SK-N-SH (cell line): ENCODE measurements around the gene MFSD2B. TPM values are rescaled to one million over a fixed set of nuclear protein-coding genes. Genes with fewer than 3 reads are reported as not detected.

ENCODE experiments used
- CTCF ChIA-PET: fragments of 300-600, 350-600 bp; formaldehyde crosslinking; extraction: SDS; loops from one replicate; lab custom pipeline; 2021; lab: Yijun Ruan, JAX
- POLR2A ChIA-PET: fragments of 350-600 bp; sonication (Branson Sonifier 250); formaldehyde crosslinking; extraction: SDS; loops from one replicate; lab custom pipeline; 2020; ENCODE audit warnings: antibody characterized with exemption, inconsistent platforms; lab: Yijun Ruan, JAX
- DNase-seq: peaks from one replicate; pipeline ENCODE4 v3.0.0; 2012
- H2AFZ ChIP-seq: fragments of 200-600 bp; sonication (generic); 2 replicates; pipeline ENCODE4 v1.8.1; 2016; ENCODE audit warnings: antibody characterized with exemption, mild to moderate bottlenecking, low read depth
- H3F3A ChIP-seq: fragments of 200-600 bp; sonication (generic); replicated peaks from 2 replicates; pipeline ENCODE3; 2016; ENCODE audit warnings: antibody characterized with exemption, mild to moderate bottlenecking; ENCODE audit not compliant: insufficient read depth
- H3K27ac ChIP-seq, 2 experiments: fragments of 200-500 bp in 1 of 2; fragments of 200-600 bp in 1 of 2; sonication (Bioruptor generic) in 1 of 2; sonication (generic), shearing (Covaris generic) in 1 of 2; 2 replicates each; pipeline versions ENCODE4 v1.5.1 to v1.6.1; 2014 to 2016; ENCODE audit warnings: low read depth in 2 of 2, inconsistent platforms in 1 of 2, low read length in 1 of 2, mild to moderate bottlenecking in 1 of 2, mixed read lengths in 1 of 2
- H3K27me3 ChIP-seq: fragments of 200-600 bp; sonication (generic), shearing (Covaris generic); 2 replicates; pipeline ENCODE4 v1.6.1; 2016; ENCODE audit warnings: mixed run types; ENCODE audit not compliant: insufficient read depth
- H3K36me3 ChIP-seq, 2 experiments: fragments of 200-500 bp in 1 of 2; fragments of 200-600 bp in 1 of 2; sonication (Bioruptor generic) in 1 of 2; sonication (generic) in 1 of 2; replicated peaks in 1 of 2; 2 replicates each; pipeline versions ENCODE3 to v1.5.1; 2014 to 2016; ENCODE audit warnings: low read length in 1 of 2, mild to moderate bottlenecking in 1 of 2; ENCODE audit not compliant: insufficient read depth in 2 of 2, control insufficient read depth in 1 of 2
- H3K4me1 ChIP-seq, 2 experiments: fragments of 200-500 bp in 1 of 2; fragments of 200-600 bp in 1 of 2; sonication (Bioruptor generic) in 1 of 2; sonication (generic), shearing (Covaris generic) in 1 of 2; 2 replicates each; pipeline versions ENCODE4 v1.5.1 to v1.6.1; 2014 to 2016; ENCODE audit warnings: low read depth in 1 of 2, low read length in 1 of 2, mixed run types in 1 of 2; ENCODE audit not compliant: insufficient read depth in 2 of 2, control insufficient read depth in 1 of 2
- H3K4me2 ChIP-seq: fragments of 200-600 bp; sonication (generic), shearing (Covaris generic); 2 replicates; pipeline ENCODE4 v1.6.1; 2017; ENCODE audit warnings: mixed run types
- H3K4me3 ChIP-seq, 2 experiments: fragments of 200-500 bp in 1 of 2; fragments of 200-600 bp in 1 of 2; sonication (Bioruptor generic) in 1 of 2; sonication (generic), shearing (Covaris generic) in 1 of 2; 2 replicates each; pipeline versions ENCODE4 v1.5.1 to v1.8.1; 2014 to 2016; ENCODE audit warnings: low read depth in 2 of 2, inconsistent platforms in 1 of 2, low read length in 1 of 2, mild to moderate bottlenecking in 1 of 2, mixed read lengths in 1 of 2, moderate library complexity in 1 of 2
- H3K79me2 ChIP-seq: fragments of 200-600 bp; sonication (generic); 2 replicates; pipeline ENCODE4 v1.8.1; 2017; ENCODE audit warnings: mild to moderate bottlenecking; ENCODE audit not compliant: insufficient read depth
- H3K9ac ChIP-seq: fragments of 200-600 bp; sonication (generic); 2 replicates; pipeline ENCODE4 v1.6.1; 2017; ENCODE audit warnings: mixed run types
- H3K9me2 ChIP-seq: fragments of 200-600 bp; sonication (generic); 2 replicates; pipeline ENCODE4 v1.6.1; 2017; ENCODE audit warnings: mixed run types
- H3K9me3 ChIP-seq: fragments of 200-600 bp; sonication (generic); 2 replicates; pipeline ENCODE4 v1.6.1; 2017; ENCODE audit warnings: mixed run types, mild to moderate bottlenecking, moderate library complexity
- H4K20me1 ChIP-seq: fragments of 200-600 bp; sonication (generic); 2 replicates; pipeline ENCODE4 v1.6.1; 2017; ENCODE audit warnings: mild to moderate bottlenecking, mixed run types; ENCODE audit not compliant: insufficient read depth
- CHD2 ChIP-seq: fragments of 150-350 bp; IDR thresholded peaks from 2 replicates; pipeline ENCODE4 v1.6.1; 2018; ENCODE audit warnings: low read length; ENCODE audit not compliant: partially characterized antibody
- EP300 ChIP-seq, 2 experiments: IDR thresholded peaks; 2 replicates each; pipeline versions ENCODE4 v1.4.0 to v1.6.1; 2012; ENCODE audit warnings: borderline replicate concordance in 1 of 2, low read depth in 1 of 2, low read length in 1 of 2
- EZH2phosphoT487 ChIP-seq: fragments of 200-600 bp; sonication (generic); IDR thresholded peaks from 2 replicates; pipeline ENCODE4 v1.6.1; 2017; ENCODE audit warnings: low read depth, mixed run types, mild to moderate bottlenecking, antibody characterized with exemption, moderate library complexity, borderline replicate concordance
- FOXM1 ChIP-seq: IDR thresholded peaks from 2 replicates; pipeline ENCODE4 v1.4.0; 2012; ENCODE audit warnings: low read depth, mild to moderate bottlenecking
- GABPA ChIP-seq: IDR thresholded peaks from 2 replicates; pipeline ENCODE4 v1.4.0; 2012; ENCODE audit warnings: low read depth, mild to moderate bottlenecking
- MEF2A ChIP-seq: IDR thresholded peaks from 2 replicates; pipeline ENCODE4 v1.4.0; 2012; ENCODE audit warnings: low read depth, borderline replicate concordance
- MXI1 ChIP-seq: IDR thresholded peaks from 2 replicates; pipeline ENCODE4 v1.6.1; 2012; ENCODE audit warnings: mild to moderate bottlenecking, low read depth, low read length, improper control_type of control experiment
- POLR2AphosphoS5 ChIP-seq: IDR thresholded peaks from 2 replicates; pipeline ENCODE4 v1.6.1; 2012; ENCODE audit warnings: low read depth, low read length
- RCOR1 ChIP-seq: fragments of 150-350 bp; IDR thresholded peaks from 2 replicates; pipeline ENCODE4 v1.6.1; 2017; ENCODE audit warnings: antibody characterized with exemption, low read length
- RFX5 ChIP-seq: IDR thresholded peaks from 2 replicates; pipeline ENCODE4 v1.6.1; 2012; ENCODE audit warnings: mild to moderate bottlenecking, improper control_type of control experiment, low read length
- RXRA ChIP-seq: IDR thresholded peaks from 2 replicates; pipeline ENCODE4 v1.4.0; 2012; ENCODE audit warnings: low read depth, mild to moderate bottlenecking, borderline replicate concordance
- SMC3 ChIP-seq: IDR thresholded peaks from 2 replicates; pipeline ENCODE4 v1.6.1; 2012; ENCODE audit warnings: low read depth, low read length, improper control_type of control experiment
- TAF1 ChIP-seq: IDR thresholded peaks from 2 replicates; pipeline ENCODE4 v1.6.1; 2012; ENCODE audit warnings: low read depth, mild to moderate bottlenecking, low read length, moderate library complexity, borderline replicate concordance
- WGBS: methylation state at CpG from one replicate; pipeline ENCODE4 v1.1.6; 2017; ENCODE audit warnings: low lambda C conversion rate; 5-methylcytosine and 5-hydroxymethylcytosine counted together
- polyA plus RNA-seq, 3 experiments: library from polyadenylated mRNA; depleted of rRNA; stranded (reverse); fragments of >200 nt; gene quantifications; 2 replicates each; pipeline ENCODE4 v1.2.3, GENCODE V29; 2012
- TF ChIP-seq, protein P1 (sequence below): IDR thresholded peaks from 2 replicates; pipeline ENCODE4 v1.4.0; 2012; ENCODE audit warnings: low read depth, borderline replicate concordance
- TF ChIP-seq, protein P2 (sequence below): fragments of 150-350 bp; IDR thresholded peaks from 2 replicates; pipeline ENCODE4 v1.6.1; 2017; ENCODE audit warnings: antibody characterized with exemption, low read length, low read depth, borderline replicate concordance
- TF ChIP-seq, protein P3 (sequence below): fragments of 200-600 bp; sonication (generic); IDR thresholded peaks from 2 replicates; pipeline ENCODE4 v1.6.1; 2017; ENCODE audit warnings: antibody characterized with exemption, mild to moderate bottlenecking, moderate library complexity

The MFSD2B gene
- polyA plus RNA-seq, 1 of the 3 experiments (the other 2 are of a cell fraction), result not detected

DNA sequence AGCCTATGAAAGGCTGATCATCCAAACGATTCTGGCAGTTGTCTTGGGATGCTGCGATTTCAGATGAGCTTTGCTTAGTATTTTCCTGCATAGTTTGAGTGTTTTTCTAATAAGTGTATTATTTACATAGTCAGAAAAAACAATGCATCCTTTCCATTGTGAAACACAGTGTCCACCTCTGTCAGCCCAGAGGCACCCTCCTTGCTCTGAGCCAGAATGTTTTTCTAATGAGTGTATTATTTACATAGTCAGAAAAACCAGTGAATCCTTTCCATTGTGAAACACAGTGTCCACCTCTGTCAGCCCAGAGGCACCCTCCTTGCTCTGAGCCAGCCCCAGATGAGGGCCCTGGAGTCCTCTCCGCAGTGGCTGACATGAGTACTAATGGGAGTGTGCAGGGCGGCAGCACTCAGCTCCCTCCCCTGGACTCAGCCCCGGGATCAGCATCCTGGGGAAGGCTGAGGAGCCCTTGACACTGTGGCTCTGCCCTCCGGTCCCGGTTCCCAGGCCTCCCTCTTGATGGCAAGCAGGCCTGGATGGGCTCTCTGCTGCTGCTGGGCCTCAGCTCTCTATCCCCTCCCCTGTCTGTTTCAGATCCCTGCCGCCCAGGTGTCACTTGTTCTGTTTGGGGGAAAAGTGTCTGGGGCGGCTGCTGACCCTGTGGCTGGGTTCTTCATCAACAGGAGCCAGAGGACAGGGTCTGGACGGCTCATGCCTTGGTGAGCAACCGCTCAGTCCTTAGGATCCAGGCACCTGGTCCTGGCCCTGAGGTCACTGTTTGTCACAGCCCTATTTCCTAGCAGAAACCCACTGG, 5.9 kb downstream of the MFSD2B start (continued):
- no peak for TF ChIP-seq MEF2A
- TF ChIP-seq, all 33 proteins: peak for 0

DNA sequence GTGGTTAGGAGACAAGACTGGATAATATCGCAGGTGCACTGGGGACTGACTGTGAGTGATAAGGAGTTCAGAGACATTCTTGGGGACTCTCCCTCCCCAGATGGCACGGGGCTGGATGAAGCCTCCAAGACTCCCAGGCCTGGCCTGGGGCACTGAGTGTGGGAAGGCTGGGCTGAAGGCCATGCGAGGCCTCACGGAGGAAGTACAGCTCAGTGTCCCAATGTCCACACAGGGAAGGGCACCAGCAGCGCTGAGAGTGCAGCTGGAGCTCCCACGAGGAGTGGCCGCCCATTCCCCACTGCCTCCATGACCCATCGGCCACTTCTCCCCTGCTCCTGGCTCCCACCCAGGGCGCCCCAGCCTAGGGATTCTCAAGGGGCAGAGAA, 6.5 kb downstream of the MFSD2B start:
- CTCF ChIA-PET, result interaction anchor here (1.3 to 2.5 kb wide), 2 partner anchors 9 to 103 kb away, joined by 3 to 8 read pairs; no protein-coding TSS in a partner anchor
- TF ChIP-seq FOXM1 (no peak), MXI1 (no peak), SMC3 (no peak), EP300 (IDR thresholded peaks at IDR 0.05; ENCODE audit: borderline replicate concordance in 1 of 2, low read depth in 1 of 2, low read length in 1 of 2) (no peak), EZH2phosphoT487 (no peak), GABPA (no peak)
- TF ChIP-seq, protein P1, sequence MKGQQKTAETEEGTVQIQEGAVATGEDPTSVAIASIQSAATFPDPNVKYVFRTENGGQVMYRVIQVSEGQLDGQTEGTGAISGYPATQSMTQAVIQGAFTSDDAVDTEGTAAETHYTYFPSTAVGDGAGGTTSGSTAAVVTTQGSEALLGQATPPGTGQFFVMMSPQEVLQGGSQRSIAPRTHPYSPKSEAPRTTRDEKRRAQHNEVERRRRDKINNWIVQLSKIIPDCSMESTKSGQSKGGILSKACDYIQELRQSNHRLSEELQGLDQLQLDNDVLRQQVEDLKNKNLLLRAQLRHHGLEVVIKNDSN, result no peak
- TF ChIP-seq, protein P2, sequence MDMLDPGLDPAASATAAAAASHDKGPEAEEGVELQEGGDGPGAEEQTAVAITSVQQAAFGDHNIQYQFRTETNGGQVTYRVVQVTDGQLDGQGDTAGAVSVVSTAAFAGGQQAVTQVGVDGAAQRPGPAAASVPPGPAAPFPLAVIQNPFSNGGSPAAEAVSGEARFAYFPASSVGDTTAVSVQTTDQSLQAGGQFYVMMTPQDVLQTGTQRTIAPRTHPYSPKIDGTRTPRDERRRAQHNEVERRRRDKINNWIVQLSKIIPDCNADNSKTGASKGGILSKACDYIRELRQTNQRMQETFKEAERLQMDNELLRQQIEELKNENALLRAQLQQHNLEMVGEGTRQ, result no peak
- WGBS, result 91% methylated on average over 9 of the region's 9 CpGs
- Histone ChIP-seq H3K79me2 (no peaks in the 10 kb centered on the region), H3K9me2 (no peaks in the 10 kb centered on the region), H3K4me1 (peaks cover 3 to 12% of the 10 kb centered on the region in 2 experiments; a peak in 3 of 4 replicates), H3K4me2 (0 out of 2 replicates have a peak overlapping the region, but pooled peaks have one; percentile 45), H4K20me1 (no peaks in the 10 kb centered on the region), H3K9me3 (no peaks in the 10 kb centered on the region), H2AFZ (no peak overlapping the region), H3K27ac (peak overlapping the region in 1 of 2 experiments; percentile 82; a peak in 2 of 4 replicates), H3K9ac (peak overlapping the region; percentile 38; the same call in 1 of the 2 replicates), H3K27me3 (no peaks in the 10 kb centered on the region), H3F3A (no peaks in the 10 kb centered on the region), H3K36me3 (no peaks in the 10 kb centered on the region), H3K4me3 (no peak overlapping the region)
- POLR2A ChIA-PET, result no interaction called here
- peak; percentile 36 for DNase-seq

DNA sequence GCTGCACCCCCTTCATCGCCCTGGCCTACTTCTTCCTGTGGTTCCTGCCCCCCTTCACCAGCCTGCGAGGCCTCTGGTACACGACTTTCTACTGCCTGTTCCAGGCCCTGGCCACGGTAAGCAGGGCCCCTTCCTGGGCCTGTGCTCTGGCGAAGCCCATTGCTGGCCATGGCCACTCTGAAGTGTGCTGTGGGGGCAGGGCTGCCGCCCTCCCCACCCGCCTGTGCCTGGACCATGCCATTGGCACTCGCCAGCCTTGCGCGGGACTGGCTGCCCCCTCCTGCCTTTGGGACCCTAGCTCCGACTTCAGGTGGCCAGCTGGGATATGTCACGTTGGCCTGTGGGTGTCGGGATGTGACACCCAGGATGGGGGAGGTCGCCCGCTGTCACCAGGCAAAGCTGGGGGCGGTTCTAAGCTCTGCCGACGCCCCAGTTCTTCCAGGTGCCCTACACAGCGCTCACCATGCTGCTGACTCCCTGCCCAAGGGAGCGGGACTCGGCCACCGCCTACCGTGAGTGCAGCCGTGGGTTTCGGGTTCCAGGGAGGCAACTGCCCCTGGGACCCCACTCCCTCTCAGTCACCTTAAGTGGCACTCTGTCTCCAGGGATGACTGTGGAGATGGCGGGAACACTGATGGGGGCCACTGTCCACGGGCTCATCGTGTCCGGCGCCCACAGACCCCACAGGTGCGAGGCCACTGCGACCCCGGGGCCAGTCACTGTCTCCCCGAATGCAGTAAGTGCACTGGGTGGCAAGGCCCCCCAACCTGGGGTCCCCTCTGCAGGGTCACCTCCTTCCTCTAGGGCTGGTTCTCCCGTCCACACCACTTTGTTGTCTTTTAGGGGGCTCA, 7.2 kb downstream of the MFSD2B start:
- CTCF ChIA-PET, result interaction anchor here (2.5 kb wide), 1 partner anchor 9 kb away, joined by 8 read pairs; no protein-coding TSS in a partner anchor
- H3K9me3 ChIP-seq, result no peaks in the 10 kb centered on the region
- H3K4me2 ChIP-seq, result no peak overlapping the region
- no peak overlapping the region for H3K4me3 ChIP-seq
- no peaks in the 10 kb centered on the region for H3K79me2 ChIP-seq
- no peaks in the 10 kb centered on the region for H3K36me3 ChIP-seq
- DNase-seq, result peak; percentile 37
- WGBS, result 97% methylated on average over 29 of the region's 35 CpGs
- H4K20me1 ChIP-seq, result no peaks in the 10 kb centered on the region
- H2AFZ ChIP-seq, result no peak overlapping the region
- H3K27ac ChIP-seq, result peak overlapping the region in 1 of 2 experiments; percentile 82; a peak in 1 of 4 replicates
- POLR2A ChIA-PET, result no interaction called here
- peaks cover 3 to 12% of the 10 kb centered on the region in 2 experiments; a peak in 3 of 4 replicates for H3K4me1 ChIP-seq
- H3F3A ChIP-seq, result no peaks in the 10 kb centered on the region
- no peak overlapping the region for H3K9ac ChIP-seq
- H3K27me3 ChIP-seq, result no peaks in the 10 kb centered on the region
- H3K9me2 ChIP-seq, result no peaks in the 10 kb centered on the region
- TF ChIP-seq RCOR1 (no peak), RXRA (no peak), POLR2AphosphoS5 (no peak), TAF1 (no peak), RFX5 (no peak), CHD2 (no peak)
- TF ChIP-seq, protein P3, sequence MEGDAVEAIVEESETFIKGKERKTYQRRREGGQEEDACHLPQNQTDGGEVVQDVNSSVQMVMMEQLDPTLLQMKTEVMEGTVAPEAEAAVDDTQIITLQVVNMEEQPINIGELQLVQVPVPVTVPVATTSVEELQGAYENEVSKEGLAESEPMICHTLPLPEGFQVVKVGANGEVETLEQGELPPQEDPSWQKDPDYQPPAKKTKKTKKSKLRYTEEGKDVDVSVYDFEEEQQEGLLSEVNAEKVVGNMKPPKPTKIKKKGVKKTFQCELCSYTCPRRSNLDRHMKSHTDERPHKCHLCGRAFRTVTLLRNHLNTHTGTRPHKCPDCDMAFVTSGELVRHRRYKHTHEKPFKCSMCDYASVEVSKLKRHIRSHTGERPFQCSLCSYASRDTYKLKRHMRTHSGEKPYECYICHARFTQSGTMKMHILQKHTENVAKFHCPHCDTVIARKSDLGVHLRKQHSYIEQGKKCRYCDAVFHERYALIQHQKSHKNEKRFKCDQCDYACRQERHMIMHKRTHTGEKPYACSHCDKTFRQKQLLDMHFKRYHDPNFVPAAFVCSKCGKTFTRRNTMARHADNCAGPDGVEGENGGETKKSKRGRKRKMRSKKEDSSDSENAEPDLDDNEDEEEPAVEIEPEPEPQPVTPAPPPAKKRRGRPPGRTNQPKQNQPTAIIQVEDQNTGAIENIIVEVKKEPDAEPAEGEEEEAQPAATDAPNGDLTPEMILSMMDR, result no peak
